Motor neuron (in vitro differentiated cells): ENCODE measurements around the gene NECAB2. TPM values are rescaled to one million over a fixed set of nuclear protein-coding genes. Genes with fewer than 3 reads are reported as not detected.

Experiments used
- ATAC-seq, 8 experiments: fragments of 200-7000 bp; cut with Tn5 transposase; replicated peaks in 6 of 8; 2 replicates each; pipeline ENCODE4 v1.8.0; 2021; ENCODE audit warnings: mild to moderate bottlenecking in 8 of 8, moderate library complexity in 8 of 8
- H3K27ac ChIP-seq, 2 donors: fragments of 250-450 bp; sonication (Bioruptor Pico); 2 replicates each; pipeline ENCODE4 v1.9.0; 2021; ENCODE audit warnings: antibody characterized with exemption in 2 of 2, mild to moderate bottlenecking in 2 of 2, moderate library complexity in 1 of 2
- H3K4me1 ChIP-seq, 2 donors: fragments of 250-450 bp; sonication (Bioruptor Pico); replicated peaks in 1 of 2; 2 replicates each; pipeline ENCODE4 v1.6.1; 2021; ENCODE audit warnings: antibody characterized with exemption in 2 of 2, mild to moderate bottlenecking in 2 of 2, moderate library complexity in 1 of 2
- H3K4me3 ChIP-seq, 5 donors: fragments of 250-450 bp; sonication (Bioruptor Pico); 2 replicates each; pipeline ENCODE4 v1.9.0; 2021; ENCODE audit warnings: antibody characterized with exemption in 5 of 5, mild to moderate bottlenecking in 5 of 5, moderate library complexity in 4 of 5
- WGBS, 10 experiments: fragments of 450-650 bp; shearing (Covaris generic); methylation state at CpG; one replicate each; pipeline ENCODE4 v1.0.0; 2022; 5-methylcytosine and 5-hydroxymethylcytosine counted together
- in situ Hi-C, 9 experiments: fragments of 400-800 bp; cut with MboI; loops; one replicate each; pipeline ENCODE4 v1.15.0; 2021; ENCODE audit warnings: low sequenced_read_pairs in 9 of 9, low pct_unique_long_range_greater_than_20kb in 2 of 9; ENCODE audit not compliant: unreplicated experiment in 9 of 9
- total RNA-seq, 8 experiments: library from RNA; unstranded; fragments of 300-600 nt; gene quantifications; 2 replicates each; pipeline versions ENCODE4 v1.2.3 to v1.2.4, GENCODE V29; 2022

The NECAB2 gene
- total RNA-seq, 8 experiments from 2014 or later, result 0.63 to 23.4 (median 2.6) TPM

DNA sequence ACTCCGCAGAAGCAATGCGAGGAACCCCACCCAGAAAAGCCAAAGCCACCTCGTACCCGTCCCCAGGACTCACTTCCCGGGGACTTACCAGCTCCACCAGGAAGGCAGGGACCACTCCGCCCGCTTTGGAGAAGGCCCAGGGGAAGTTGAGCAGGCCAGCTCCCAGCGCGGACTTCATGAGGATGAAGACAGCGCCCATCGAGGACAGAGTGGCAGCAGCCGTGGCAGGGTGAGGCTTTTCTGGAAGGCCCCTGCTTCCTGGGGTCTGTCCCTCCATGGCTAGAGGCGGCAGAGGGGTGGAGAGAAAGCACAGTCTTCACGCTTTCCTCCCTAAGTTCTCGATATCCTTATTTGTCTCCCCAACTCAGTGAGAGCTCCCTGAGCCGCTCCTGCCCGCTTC lies 73.8 kb downstream of the NECAB2 start:
- no peak overlapping the region for H3K4me3 ChIP-seq
- no peak overlapping the region for H3K27ac ChIP-seq
- H3K4me1 ChIP-seq, result peaks cover 20 to 24% of the 10 kb centered on the region in 2 donors
- WGBS, 10 experiments, result 70 to 100% (median 98%) methylated on average over 1 to 5 of the region's 17 CpGs; no CpG with 5 or more reads in 6 of the 10 experiments
- in situ Hi-C loops, result no loop called here
- no peak for ATAC-seq

- in situ Hi-C loops, result no loop called here
- no peak within 1 kb of the TSS for H3K4me3 ChIP-seq
- no peak within 1 kb of the TSS for H3K27ac ChIP-seq
- WGBS, 10 experiments, result 70 to 100% (median 80%) methylated on average over 1 to 2 of the region's 9 CpGs; no CpG with 5 or more reads in 5 of the 10 experiments
- no peak for ATAC-seq
- peaks cover 20 to 24% of the 10 kb centered on the region in 2 donors for H3K4me1 ChIP-seq
Observed at GRCh38 chr16:84042308-84042878, 74.3 kb downstream of the NECAB2 start, which contains the start of gene SLC38A8. SLC38A8 (minus strand) TSS chr16:84042795; CDS start chr16:84042157, 638 bp downstream.

DNA sequence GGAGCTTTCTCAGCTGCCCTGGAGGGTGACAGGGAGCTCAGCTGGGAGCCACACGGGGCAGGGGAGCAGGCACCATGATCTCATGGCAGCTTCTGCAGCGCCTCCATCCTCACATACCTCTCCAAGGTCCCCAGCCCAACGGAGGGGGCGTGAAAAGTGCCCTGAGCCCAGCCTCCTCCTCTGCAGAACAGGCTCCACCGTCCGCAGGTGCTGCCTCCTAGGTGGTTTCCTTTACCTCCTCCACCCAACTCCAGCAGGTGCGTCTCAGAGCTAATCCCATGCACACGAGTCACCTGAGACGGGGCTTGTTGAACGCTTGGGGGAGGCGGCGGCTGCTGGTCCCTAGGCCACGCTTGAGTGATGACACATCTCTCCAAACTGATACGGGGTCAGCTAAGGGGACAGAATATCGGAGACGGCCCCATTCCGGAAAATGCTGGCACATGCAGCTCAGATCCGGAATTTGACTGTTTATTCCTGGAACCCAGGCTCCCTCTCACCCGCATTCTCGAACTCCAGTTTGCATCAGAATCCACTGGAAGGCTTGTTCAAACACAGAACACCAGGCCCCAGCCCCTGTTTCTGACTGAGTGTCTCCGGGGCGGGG lies 74.9 kb downstream of the NECAB2 start:
- peaks cover 24 to 26% of the 10 kb centered on the region in 2 donors for H3K4me1 ChIP-seq
- no peak overlapping the region for H3K4me3 ChIP-seq
- in situ Hi-C loops, result no loop called here
- WGBS, 10 experiments, result 47 to 100% (median 95%) methylated on average over 1 to 5 of the region's 22 CpGs; no CpG with 5 or more reads in 3 of the 10 experiments
- H3K27ac ChIP-seq, result no peak overlapping the region
- ATAC-seq, result no peak

- in situ Hi-C loops, result no loop called here
- 50 to 80% (median 66%) methylated on average over 1 to 7 of the region's 18 CpGs; no CpG with 5 or more reads in 4 of the 10 experiments for WGBS, 10 experiments
- peak in 5 of 8 experiments; percentile 41 to 62 (median 61) for ATAC-seq
- Histone ChIP-seq H3K27ac (no peak overlapping the region), H3K4me1 (peaks cover 22 to 32% of the 10 kb centered on the region in 2 donors), H3K4me3 (no peak overlapping the region)
Observed at GRCh38 chr16:84043486-84044117, 75.6 kb downstream of the NECAB2 start.

DNA sequence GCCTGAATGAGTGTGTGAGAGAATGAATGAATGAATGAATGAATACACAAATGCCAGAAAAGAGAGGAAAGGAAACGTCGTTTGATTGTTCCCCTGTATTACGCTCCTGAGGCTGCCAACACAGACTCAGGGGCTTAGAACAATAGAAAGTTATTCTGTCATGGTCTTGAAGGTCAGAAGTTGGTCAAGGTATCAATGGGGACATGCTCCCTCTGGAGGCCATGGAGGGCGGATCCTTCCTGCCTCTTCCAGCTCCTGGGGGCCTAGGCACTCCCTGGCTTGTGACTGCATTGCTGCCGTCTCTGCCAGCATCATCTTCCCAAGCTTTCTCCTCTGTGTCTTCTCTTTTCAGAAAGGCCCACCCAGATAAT lies 76.1 kb downstream of the NECAB2 start:
- Histone ChIP-seq H3K4me1 (peaks cover 18 to 33% of the 10 kb centered on the region in 2 donors), H3K4me3 (no peak overlapping the region), H3K27ac (no peak overlapping the region)
- in situ Hi-C loops, result no loop called here
- ATAC-seq, result peak in 7 of 8 experiments; percentile 6 to 56 (median 38)
- WGBS, 10 experiments, result 0 to 83% (median 44%) methylated on average over 1 to 3 of the region's 5 CpGs; no CpG with 5 or more reads in 6 of the 10 experiments

DNA sequence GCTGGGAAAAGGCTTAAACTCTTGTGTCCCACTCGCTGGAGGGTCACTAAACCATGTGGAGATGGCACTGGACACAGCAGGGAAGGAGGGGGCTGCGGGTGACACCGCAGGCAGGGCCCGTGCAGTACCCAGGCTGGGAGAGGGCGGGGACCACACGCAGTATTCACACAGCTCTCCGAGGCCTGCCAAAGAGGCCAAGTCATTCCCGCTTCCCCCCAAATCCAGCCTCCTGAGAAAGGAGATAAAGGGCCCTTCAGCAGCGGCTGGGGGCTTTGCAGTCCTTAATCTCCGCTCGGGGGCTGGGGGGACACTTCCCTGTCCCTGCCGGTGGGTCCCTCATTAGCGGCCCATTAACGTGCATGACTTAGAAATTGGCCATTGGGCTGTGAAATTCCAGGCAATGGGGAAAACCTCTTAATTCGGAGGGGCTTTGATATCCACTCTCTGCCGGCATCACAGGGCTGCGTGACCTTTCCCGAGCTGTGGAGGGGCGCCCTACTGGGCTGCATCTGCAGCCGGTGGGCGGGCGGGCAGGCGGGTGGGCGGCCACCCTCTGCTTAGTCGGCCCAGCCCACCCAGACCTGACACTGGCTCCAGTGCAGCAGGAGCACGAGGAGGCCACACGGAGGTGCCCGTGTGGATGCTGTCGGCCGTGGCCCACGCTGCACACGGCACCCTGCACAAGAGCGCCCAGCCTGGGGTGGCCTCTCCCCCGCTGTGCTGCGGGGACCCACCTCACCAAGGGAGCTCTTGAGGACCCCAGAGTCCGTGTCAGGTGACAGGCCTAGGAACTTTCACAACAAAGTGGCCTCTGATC lies 77.2 kb downstream of the NECAB2 start:
- Histone ChIP-seq H3K4me1 (peaks cover 18 to 33% of the 10 kb centered on the region in 2 donors), H3K27ac (no peak overlapping the region), H3K4me3 (no peak overlapping the region)
- 60 to 100% (median 78%) methylated on average over 1 to 5 of the region's 36 CpGs; no CpG with 5 or more reads in 6 of the 10 experiments for WGBS, 10 experiments
- in situ Hi-C loops, result no loop called here
- ATAC-seq, result peak in 2 of 8 experiments; percentile 27 to 30

DNA sequence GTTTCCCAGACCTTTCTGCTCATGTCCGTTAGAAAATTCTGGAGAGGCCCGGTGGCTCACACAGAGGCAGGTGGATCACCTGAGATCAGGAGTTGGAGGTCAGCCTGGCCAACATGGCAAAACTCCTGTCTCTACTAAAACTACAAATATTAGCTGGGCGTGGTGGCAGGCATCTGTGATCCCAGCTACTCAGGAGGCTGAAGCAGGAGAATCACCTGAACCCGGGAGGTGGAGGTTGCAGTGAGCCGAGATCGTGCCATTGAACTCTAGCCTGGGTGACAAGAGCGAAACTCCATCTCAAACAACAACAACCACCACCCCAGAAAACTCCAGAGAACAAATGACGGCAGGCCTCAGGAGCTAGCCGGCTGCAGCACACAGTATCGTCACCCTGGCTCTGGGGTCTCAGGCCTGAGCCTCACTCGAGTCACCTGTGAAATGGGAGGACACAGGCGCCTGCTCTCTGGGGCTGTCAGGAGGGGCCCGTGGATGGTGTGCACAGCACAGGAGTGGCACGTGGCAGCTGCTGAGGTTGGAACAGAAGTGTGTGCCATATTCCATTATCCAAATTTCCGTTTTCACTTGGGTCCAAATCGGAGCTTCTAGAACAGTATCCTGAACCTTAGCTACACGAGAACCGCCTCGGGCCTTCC lies 77.9 kb downstream of the NECAB2 start:
- in situ Hi-C loops, result no loop called here

GRCh38 chr16:84047206-84047605 lies 79.2 kb downstream of the NECAB2 start:
- Histone ChIP-seq H3K27ac (no peak overlapping the region), H3K4me1 (peaks cover 18 to 33% of the 10 kb centered on the region in 2 donors), H3K4me3 (no peak overlapping the region)
- ATAC-seq, result no peak
- in situ Hi-C loops, result no loop called here
- 71 to 100% (median 86%) methylated on average over 1 to 4 of the region's 6 CpGs; no CpG with 5 or more reads in 4 of the 10 experiments for WGBS, 10 experiments

More for the DNA sequence above, 77.9 kb downstream of the NECAB2 start:
- ATAC-seq, result no peak
- Histone ChIP-seq H3K27ac (no peak overlapping the region), H3K4me3 (no peak overlapping the region), H3K4me1 (peaks cover 18 to 33% of the 10 kb centered on the region in 2 donors)
- WGBS, 10 experiments, result 68 to 100% (median 94%) methylated on average over 2 to 9 of the region's 19 CpGs; no CpG with 5 or more reads in 3 of the 10 experiments

- 83 to 100% methylated on average over 1 to 3 of the region's 6 CpGs; no CpG with 5 or more reads in 8 of the 10 experiments for WGBS, 10 experiments
- peaks cover 18 to 33% of the 10 kb centered on the region in 2 donors for H3K4me1 ChIP-seq
- in situ Hi-C loops, result no loop called here
- no peak overlapping the region for H3K4me3 ChIP-seq
- no peak for ATAC-seq
- H3K27ac ChIP-seq, result no peak overlapping the region
Observed at GRCh38 chr16:84047626-84048025, 79.6 kb downstream of the NECAB2 start.

- no peak overlapping the region for H3K4me3 ChIP-seq
- peak in 4 of 8 experiments; percentile 17 to 63 (median 22) for ATAC-seq
- WGBS, 10 experiments, result 33 to 100% (median 54%) methylated on average over 1 to 5 of the region's 7 CpGs; no CpG with 5 or more reads in 3 of the 10 experiments
- H3K27ac ChIP-seq, result no peak overlapping the region
- in situ Hi-C loops, result no loop called here
- peaks cover 15 to 29% of the 10 kb centered on the region in 2 donors for H3K4me1 ChIP-seq
Observed at GRCh38 chr16:84048270-84048669, 80.2 kb downstream of the NECAB2 start.

GRCh38 chr16:84048871-84049270 lies 80.8 kb downstream of the NECAB2 start:
- H3K4me1 ChIP-seq, result peaks cover 10 to 23% of the 10 kb centered on the region in 2 donors
- ATAC-seq, result no peak
- in situ Hi-C loops, result no loop called here
- WGBS, 10 experiments, result 80 to 100% (median 93%) methylated on average over 2 to 4 of the region's 13 CpGs; no CpG with 5 or more reads in 4 of the 10 experiments
- H3K27ac ChIP-seq, result no peak overlapping the region
- no peak overlapping the region for H3K4me3 ChIP-seq
